GM23338 (cell line): ENCODE data around the gene PHACTR1. TPM values are rescaled to one million over a fixed set of nuclear protein-coding genes. Genes with fewer than 3 reads are reported as not detected.

Experiments used
- ATAC-seq: fragments of 200-7000 bp; cut with Tn5 transposase; 3 replicates; pipeline ENCODE4 v1.9.1; 2020
- DNase-seq: peaks from one replicate; pipeline ENCODE4 v3.0.0-alpha.2; 2015; ENCODE audit warnings: low spot score
- H2AFZ ChIP-seq: fragments of 200-600 bp; sonication (generic); 2 replicates; pipeline ENCODE4 v1.8.0; 2016; ENCODE audit warnings: antibody characterized with exemption, mild to moderate bottlenecking, moderate library complexity
- H3F3A ChIP-seq: fragments of 200-600 bp; sonication (generic); replicated peaks from 2 replicates; pipeline ENCODE4 v1.8.0; 2017; ENCODE audit warnings: antibody characterized with exemption, mixed run types, low read depth
- H3K27ac ChIP-seq: fragments of 200-600 bp; sonication (generic); 2 replicates; pipeline ENCODE4 v1.6.1; 2016; ENCODE audit warnings: low read depth
- H3K27me3 ChIP-seq: fragments of 200-600 bp; sonication (generic); 2 replicates; pipeline ENCODE4 v1.8.0; 2016; ENCODE audit warnings: mild to moderate bottlenecking, mixed run types, moderate library complexity; ENCODE audit not compliant: insufficient read depth
- H3K36me3 ChIP-seq: fragments of 200-600 bp; sonication (generic); 2 replicates; pipeline ENCODE4 v1.8.0; 2016; ENCODE audit warnings: mild to moderate bottlenecking; ENCODE audit not compliant: insufficient read depth
- H3K4me1 ChIP-seq: fragments of 200-600 bp; sonication (generic); 2 replicates; pipeline ENCODE4 v1.8.0; 2016; ENCODE audit warnings: mild to moderate bottlenecking, moderate library complexity; ENCODE audit not compliant: insufficient read depth
- H3K4me2 ChIP-seq: fragments of 200-600 bp; sonication (generic); 2 replicates; pipeline ENCODE4 v1.7.1; 2017; ENCODE audit warnings: mixed run types
- H3K4me3 ChIP-seq: fragments of 200-600 bp; sonication (generic); 2 replicates; pipeline ENCODE4 v1.6.1; 2016; ENCODE audit warnings: mixed run types
- H3K79me2 ChIP-seq: fragments of 200-600 bp; sonication (generic); replicated peaks from 2 replicates; pipeline ENCODE4 v1.8.0; 2017; ENCODE audit warnings: mild to moderate bottlenecking; ENCODE audit not compliant: insufficient read depth
- H3K9me2 ChIP-seq: fragments of 200-600 bp; sonication (generic); 2 replicates; pipeline ENCODE4 v1.8.0; 2017; ENCODE audit not compliant: insufficient read depth
- H4K20me1 ChIP-seq: fragments of 200-600 bp; sonication (generic); replicated peaks from 2 replicates; pipeline ENCODE4 v1.8.0; 2017; ENCODE audit warnings: mild to moderate bottlenecking; ENCODE audit not compliant: insufficient read depth
- H3K27ac Mint-ChIP-seq: 2 replicates; pipeline ENCODE4 v1.8.0; 2020; ENCODE audit warnings: inconsistent platforms, mild to moderate bottlenecking, moderate library complexity, mixed read lengths
- H3K27me3 Mint-ChIP-seq: 3 replicates; pipeline ENCODE4 v1.8.0; 2022; ENCODE audit warnings: low read depth, mild to moderate bottlenecking, moderate library complexity, mixed read lengths, inconsistent platforms; ENCODE audit not compliant: insufficient read depth, poor library complexity
- H3K36me3 Mint-ChIP-seq: 3 replicates; pipeline ENCODE4 v1.8.0; 2021; ENCODE audit warnings: low read depth, mild to moderate bottlenecking, inconsistent platforms, moderate library complexity, mixed read lengths
- H3K4me1 Mint-ChIP-seq: 3 replicates; pipeline ENCODE4 v1.8.0; 2020; ENCODE audit warnings: mild to moderate bottlenecking, inconsistent platforms, mixed read lengths
- H3K4me3 Mint-ChIP-seq: 3 replicates; pipeline ENCODE4 v1.8.0; 2021; ENCODE audit warnings: moderate library complexity, mild to moderate bottlenecking, inconsistent platforms, mixed read lengths
- H3K9me3 Mint-ChIP-seq: 3 replicates; pipeline ENCODE4 v1.8.0; 2020; ENCODE audit warnings: moderate library complexity, mild to moderate bottlenecking, inconsistent platforms, mixed read lengths
- CTCF ChIP-seq, 2 experiments: fragments of 200-600 bp in 1 of 2; sonication (generic) in 1 of 2; conservative IDR thresholded peaks; 2 replicates each; pipeline versions ENCODE4 v1.5.1 to v1.6.1; 2016 to 2017; ENCODE audit warnings: antibody characterized with exemption in 2 of 2, low read depth in 2 of 2, mild to moderate bottlenecking in 2 of 2, moderate library complexity in 1 of 2
- EZH2 ChIP-seq: fragments of 200-600 bp; sonication (generic); IDR thresholded peaks from one replicate; pipeline ENCODE4 v1.8.0; 2017; ENCODE audit warnings: antibody characterized with exemption, mild to moderate bottlenecking, low read depth; ENCODE audit not compliant: unreplicated experiment
- EZH2phosphoT487 ChIP-seq: fragments of 200-600 bp; sonication (generic); IDR thresholded peaks from one replicate; pipeline ENCODE4 v1.8.1; 2018; ENCODE audit warnings: antibody characterized with exemption; ENCODE audit not compliant: unreplicated experiment
- NANOG ChIP-seq: IDR thresholded peaks from 2 replicates; pipeline ENCODE4 v1.6.1; 2016; ENCODE audit warnings: antibody characterized with exemption, borderline replicate concordance
- REST ChIP-seq: IDR thresholded peaks from one replicate; pipeline ENCODE4 v1.6.1; 2018; ENCODE audit warnings: antibody characterized with exemption; ENCODE audit not compliant: unreplicated experiment
- polyA plus RNA-seq: library from polyadenylated mRNA; unstranded; fragments of >200 nt; fragmentation: Nextera tagmentation; extraction: Ambion mirVana; gene quantifications from 2 replicates; pipeline ENCODE4 v1.2.1, GENCODE V29; 2016
- total RNA-seq: library from RNA; depleted of rRNA; stranded (reverse); fragments of >200 nt; shearing (Covaris generic); gene quantifications from 2 replicates; pipeline ENCODE4 v1.2.3, GENCODE V29; 2014

PHACTR1 gene
- total and polyA plus RNA-seq, 2 experiments from 2014 or later: 5.9 to 19.3 TPM

GRCh38 chr6:13147782-13148181 is 431.2 kb downstream of the PHACTR1 start:
- H3K27me3 Mint-ChIP-seq: peaks cover 7% of the 10 kb centered on the region
- H3K36me3 Mint-ChIP-seq: no peaks in the 10 kb centered on the region
- no peaks in the 10 kb centered on the region for H3K9me3 Mint-ChIP-seq
- Histone ChIP-seq H3K9me2 (no peaks in the 10 kb centered on the region), H2AFZ (no peak overlapping the region), H3K27me3 (no peaks in the 10 kb centered on the region), H3K4me3 (no peak overlapping the region), H4K20me1 (no peaks in the 10 kb centered on the region), H3K4me2 (no peak overlapping the region), H3K36me3 (no peaks in the 10 kb centered on the region), H3K79me2 (no peaks in the 10 kb centered on the region), H3K4me1 (peaks cover 34% of the 10 kb centered on the region), H3F3A (no peaks in the 10 kb centered on the region), H3K27ac (no peak overlapping the region)
- no peak overlapping the region for H3K27ac Mint-ChIP-seq
- peak in 1 of 2 experiments; percentile 45; a peak in 2 of 4 replicates for TF ChIP-seq CTCF (conservative IDR thresholded peaks at IDR 0.05; ENCODE audit: low read depth in 2 of 2)
- no peak for TF ChIP-seq EZH2
- TF ChIP-seq EZH2phosphoT487: no peak
- H3K4me3 Mint-ChIP-seq: no peak overlapping the region
- H3K4me1 Mint-ChIP-seq: peaks cover 36% of the 10 kb centered on the region
- ATAC-seq: no peak
- DNase-seq: no peak

- H3K9me3 Mint-ChIP-seq: no peaks in the 10 kb centered on the region
- Histone ChIP-seq H3K4me2 (peak overlapping the region; percentile 10; the same call in 1 of the 2 replicates), H2AFZ (no peak overlapping the region), H3K4me3 (no peak overlapping the region), H3K36me3 (no peaks in the 10 kb centered on the region), H3F3A (no peaks in the 10 kb centered on the region), H4K20me1 (no peaks in the 10 kb centered on the region), H3K27ac (peak overlapping the region; percentile 61; the same call in 1 of the 2 replicates), H3K27me3 (no peaks in the 10 kb centered on the region), H3K79me2 (no peaks in the 10 kb centered on the region), H3K9me2 (no peaks in the 10 kb centered on the region; the same call in 1 of the 2 replicates), H3K4me1 (peaks cover 23% of the 10 kb centered on the region)
- peaks cover 32% of the 10 kb centered on the region for H3K4me1 Mint-ChIP-seq
- TF ChIP-seq REST (no peak), NANOG (0 out of 2 replicates have a peak, but pooled peaks have one; percentile 20)
- no peak overlapping the region; the same call in 2 of the 3 replicates for H3K4me3 Mint-ChIP-seq
- DNase-seq (peak; percentile 86), ATAC-seq (peak; percentile 96)
- peak overlapping the region; percentile 25 for H3K27ac Mint-ChIP-seq
- H3K27me3 Mint-ChIP-seq: peaks cover 13% of the 10 kb centered on the region
- H3K36me3 Mint-ChIP-seq: no peaks in the 10 kb centered on the region
Observed at GRCh38 chr6:13152764-13153163, 436.2 kb downstream of the PHACTR1 start.
